GM21723 (cell line): ENCODE measurements around the gene ARHGAP26.

Source experiments
- ATAC-seq: cut with Tn5 transposase; IDR thresholded peaks from one replicate; pipeline ENCODE4 v1.9.1; 2021; ENCODE audit warnings: mild to moderate bottlenecking, moderate library complexity; ENCODE audit not compliant: unreplicated experiment

ARHGAP26 gene

DNA sequence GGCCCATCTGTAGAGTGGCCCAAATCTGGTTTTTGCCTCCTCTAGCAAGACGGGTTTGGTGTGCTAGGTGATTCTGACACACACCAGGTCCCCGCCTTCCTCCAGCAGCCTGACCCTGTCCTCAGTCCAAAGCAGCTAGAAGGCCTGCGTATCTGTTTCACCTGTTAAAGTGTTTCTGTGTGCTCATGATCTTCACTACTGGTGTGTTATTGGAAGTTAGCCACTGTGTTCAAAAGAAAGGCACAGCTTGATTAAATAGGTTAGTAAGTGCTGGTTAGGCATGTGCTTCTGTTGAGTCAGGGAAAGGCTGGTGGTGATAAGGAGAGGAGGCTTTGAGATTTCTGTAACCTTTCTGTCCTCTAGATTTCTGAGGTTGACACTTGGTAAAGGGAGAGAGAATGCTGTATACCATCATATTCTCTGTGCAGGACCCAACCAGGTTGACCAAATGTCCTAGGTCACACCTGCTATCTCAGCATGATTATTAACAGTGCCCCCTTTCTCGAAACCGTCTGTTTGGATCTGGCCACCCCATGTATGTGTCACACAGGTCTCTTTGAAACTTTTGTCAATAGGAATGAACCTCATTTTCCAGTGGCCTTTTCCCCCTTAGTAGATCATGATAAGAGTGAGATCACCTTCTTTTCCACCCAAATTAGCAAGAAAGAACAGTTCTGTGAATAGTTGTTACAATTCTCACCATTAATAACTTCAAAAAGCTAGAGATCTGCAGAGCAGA is 58.8 kb downstream of the ARHGAP26 start:
- no peak for ATAC-seq

DNA sequence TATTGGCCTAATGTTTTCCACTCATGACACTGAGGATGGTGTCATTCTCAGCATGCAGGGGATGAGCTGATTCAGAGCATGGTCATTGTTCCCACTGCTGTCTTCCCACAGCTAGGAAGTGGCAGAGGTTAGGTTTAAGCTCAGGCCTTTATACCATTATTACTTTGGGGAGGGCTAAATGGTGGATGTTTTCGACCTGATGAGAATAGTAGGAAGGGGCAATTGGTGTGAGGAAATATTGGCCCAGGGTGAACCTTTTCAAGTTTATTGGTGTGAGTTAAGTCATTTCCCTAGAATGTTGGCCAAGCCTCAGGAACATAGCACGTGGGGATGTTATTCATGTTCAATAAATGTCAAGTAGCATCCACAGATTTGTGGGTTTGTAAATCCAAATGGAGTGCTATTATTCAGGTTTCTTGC is 59.6 kb downstream of the ARHGAP26 start:
- ATAC-seq: no peak

DNA sequence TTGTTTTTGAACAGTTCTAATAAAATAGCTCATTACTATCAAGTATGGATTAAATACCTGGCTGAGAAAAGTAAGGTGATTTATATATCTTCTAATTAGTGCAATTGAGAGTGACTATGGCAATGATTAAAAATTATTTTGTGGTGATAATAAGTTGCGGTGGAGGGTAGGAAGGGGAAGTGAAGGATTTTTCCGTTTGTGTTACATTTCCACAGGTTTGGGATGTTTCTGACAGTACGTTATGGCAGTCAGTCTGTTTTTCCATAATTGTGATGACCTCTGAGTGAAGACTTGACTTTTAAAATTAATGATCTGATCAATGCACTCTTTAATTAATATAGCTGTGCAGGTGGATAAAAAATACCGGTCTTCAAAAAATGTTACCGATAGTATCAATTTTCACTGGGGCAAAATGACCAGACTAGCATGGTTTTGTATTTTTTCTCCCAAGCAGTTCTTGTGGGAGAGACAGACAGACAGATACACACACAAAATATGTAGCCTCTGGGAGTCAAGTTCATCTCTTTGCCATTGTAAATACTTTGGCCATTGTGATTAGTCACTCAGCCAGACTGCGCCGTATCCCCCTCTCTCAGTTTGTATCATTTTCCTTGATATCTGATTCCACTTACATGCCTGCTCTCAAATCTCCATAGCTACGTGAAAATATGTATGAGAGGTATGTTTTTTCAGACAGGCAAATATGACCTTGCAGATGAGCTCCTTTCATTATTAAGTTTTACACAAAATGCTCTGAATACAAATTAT is 60.2 kb downstream of the ARHGAP26 start:
- no peak for ATAC-seq

DNA sequence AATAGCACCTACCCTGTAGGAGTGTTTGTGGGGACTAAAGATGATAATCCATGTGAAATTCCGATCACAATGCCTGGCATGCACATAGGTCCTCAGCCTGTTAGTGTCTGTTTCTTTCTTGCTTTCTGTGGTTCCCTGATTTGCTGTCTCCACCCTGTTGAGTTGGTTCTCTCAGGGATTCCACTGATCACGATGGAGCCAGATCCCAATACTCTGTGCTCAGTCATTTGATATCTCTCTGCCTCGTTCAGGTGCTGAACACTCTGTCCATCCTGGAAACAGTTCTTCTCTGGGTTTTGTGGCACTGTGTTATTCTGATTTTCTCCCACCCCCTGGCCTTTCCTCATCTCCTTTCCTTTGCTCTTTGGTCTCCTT is 60.8 kb downstream of the ARHGAP26 start:
- no peak for ATAC-seq

DNA sequence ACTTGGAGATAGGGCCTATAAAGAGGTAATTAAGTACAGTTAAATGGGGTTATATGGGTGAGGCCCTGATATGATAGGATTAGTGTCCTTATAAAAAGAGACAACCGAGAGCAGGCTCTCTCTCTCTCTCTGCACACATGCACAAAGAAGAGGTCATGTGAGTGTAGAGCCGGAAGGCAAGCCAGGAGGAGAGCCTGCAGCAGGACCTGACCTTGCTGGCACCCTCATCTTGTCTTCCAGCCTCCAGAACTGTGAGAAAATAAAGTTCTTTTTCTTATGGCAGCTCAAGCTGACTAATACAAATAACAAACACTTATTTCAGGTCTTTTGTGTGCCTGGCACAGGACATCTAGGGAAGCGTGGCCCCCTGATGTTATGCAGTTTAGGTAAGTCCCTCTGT is 62.1 kb downstream of the ARHGAP26 start:
- no peak for ATAC-seq

DNA sequence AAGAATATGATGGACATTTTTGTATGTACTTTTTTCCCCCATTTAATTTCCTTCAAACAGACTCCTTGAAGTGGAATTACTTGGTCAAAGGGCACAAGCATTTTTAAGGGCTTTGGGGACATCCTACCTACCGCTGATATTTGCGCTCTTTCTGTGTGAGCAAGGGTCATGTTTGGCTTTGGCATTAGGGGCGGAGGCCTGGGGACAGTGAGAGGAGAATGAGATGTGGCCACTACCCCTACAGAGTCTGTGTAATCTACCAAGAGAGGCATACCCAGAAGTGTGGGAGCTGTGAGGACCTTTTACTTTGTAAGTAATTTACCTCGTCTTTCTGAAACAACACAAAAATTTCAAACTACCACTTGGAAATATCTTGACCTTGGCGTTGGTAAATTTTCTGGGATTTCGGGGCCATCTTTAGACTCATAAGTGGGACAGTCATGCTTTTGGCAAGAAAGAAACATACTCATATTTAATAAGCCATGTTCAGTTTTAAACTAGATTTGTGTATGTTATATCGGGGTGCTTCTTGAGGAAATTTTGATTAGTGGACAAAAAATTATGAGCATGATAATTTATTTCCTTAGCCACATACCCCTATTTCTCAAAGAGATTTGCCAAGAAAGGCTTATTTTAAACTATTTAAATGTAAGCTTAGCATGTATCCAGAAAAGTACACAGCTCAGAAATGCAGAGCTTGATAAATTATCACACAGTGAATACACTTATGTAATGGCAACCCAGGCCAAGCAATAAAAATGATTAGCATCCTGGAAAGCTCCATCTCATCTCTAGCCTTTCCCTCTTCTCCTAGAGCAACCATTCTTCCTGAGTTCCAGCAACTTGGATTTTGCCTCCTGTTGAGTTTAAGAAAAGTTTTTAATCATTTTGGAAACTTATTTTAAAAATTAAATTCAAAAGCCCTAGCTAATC is 63.6 kb downstream of the ARHGAP26 start:
- ATAC-seq: no peak

DNA sequence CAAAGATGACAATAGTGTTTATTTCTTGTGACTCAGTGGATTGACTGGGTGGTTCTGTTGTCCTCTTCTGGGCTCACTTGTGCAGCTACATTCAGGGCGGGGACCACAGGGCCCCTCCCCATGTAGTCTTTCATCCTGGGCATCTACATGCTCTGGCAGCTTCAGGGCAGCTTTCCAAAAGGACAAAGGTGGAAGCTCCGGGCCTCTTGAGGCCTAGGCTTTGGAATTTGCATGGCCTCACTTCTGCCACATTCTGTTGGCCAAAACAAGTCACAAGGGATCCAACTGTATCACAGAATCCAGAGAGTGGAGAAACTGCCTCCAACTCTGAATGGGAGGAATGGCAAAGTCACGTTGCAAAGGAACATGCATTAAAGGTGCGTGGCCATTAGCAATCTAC is 64.3 kb downstream of the ARHGAP26 start:
- no peak for ATAC-seq

DNA sequence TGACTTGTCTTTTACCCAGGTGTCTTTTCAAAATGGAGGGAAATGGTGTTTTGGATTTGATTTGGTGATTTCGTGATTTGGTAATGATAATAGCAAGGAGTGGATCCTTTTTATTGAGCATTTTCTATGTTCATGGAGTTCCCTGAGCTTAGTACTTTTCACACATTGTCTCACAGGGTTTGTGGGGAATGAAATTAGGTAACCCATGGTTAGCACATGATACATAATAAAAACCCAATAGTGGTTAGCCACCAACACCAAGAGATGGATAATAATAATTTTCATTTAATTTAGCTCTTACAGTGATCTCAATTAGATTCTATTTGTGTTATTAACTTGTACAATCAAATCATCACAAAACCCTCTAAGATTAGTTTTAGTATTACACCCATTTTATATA is 65.4 kb downstream of the ARHGAP26 start:
- ATAC-seq: no peak

DNA sequence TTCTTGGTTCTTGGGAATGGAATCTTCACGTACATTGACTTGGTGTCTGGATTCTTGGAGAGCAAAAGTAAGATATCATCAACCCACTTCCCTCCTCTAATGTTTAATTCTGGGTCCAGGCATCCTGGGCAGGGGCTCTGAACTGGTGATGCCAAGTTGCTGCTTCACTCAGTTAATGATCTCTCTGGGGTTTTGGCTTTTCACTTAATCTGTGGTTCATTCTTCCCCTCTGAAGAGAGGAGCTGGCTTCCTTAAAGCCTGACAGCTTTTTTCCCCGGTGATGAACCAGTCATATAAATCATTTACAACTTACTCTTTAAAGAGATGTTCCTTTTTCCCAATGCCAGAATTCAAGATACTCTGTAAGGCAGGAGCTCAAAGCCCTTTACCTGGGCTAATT is 65.9 kb downstream of the ARHGAP26 start:
- ATAC-seq: no peak

DNA sequence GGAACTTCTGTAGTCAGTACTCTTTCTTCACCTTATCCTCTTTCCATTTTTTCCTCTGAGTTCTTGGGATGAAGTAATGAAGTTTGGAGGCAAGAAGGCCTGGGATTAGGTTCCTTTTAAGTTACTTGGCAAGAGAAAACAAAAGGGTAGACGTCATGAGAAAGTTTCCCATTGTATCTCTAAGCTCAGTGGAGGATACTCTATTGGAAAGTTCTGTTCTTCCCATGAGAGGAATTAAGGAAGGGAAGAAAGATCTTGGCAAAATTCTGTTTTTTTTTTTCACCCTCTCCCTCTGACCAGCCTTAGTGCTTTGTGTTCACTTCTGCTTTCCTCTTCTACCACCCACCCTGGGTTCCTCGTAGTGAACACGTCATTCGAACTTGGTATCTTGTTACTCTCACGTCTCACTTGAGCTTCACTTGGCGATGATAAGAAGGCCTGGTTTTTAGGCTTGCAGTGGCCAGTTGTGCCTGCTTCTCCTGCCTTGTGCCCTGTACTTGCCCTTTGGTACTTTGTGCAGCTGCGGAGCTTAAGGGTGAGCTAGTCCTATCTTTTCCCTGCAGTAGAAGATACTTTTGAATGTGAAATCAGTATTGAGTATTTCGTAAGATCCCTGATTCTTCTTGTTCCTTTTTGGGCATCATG is 67.0 kb downstream of the ARHGAP26 start:
- no peak for ATAC-seq

DNA sequence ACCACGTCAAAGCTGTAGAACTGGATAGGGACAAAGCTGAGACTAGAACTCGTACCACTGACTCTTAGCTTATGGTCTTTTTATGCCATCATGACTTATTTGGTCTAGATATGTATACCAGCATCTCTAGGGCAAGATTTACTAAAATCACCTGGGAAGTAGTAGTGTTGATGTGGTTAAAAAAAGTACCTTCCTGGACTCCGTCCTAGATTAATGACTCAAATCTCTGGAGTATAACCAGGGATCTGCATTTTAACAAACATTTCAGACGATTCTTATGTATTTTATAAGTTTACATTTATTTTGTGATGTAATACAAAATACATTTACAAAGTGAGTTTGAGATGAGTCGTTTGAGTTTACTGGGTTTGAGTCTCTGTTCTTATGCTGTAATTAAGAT is 68.7 kb downstream of the ARHGAP26 start:
- ATAC-seq: no peak

DNA sequence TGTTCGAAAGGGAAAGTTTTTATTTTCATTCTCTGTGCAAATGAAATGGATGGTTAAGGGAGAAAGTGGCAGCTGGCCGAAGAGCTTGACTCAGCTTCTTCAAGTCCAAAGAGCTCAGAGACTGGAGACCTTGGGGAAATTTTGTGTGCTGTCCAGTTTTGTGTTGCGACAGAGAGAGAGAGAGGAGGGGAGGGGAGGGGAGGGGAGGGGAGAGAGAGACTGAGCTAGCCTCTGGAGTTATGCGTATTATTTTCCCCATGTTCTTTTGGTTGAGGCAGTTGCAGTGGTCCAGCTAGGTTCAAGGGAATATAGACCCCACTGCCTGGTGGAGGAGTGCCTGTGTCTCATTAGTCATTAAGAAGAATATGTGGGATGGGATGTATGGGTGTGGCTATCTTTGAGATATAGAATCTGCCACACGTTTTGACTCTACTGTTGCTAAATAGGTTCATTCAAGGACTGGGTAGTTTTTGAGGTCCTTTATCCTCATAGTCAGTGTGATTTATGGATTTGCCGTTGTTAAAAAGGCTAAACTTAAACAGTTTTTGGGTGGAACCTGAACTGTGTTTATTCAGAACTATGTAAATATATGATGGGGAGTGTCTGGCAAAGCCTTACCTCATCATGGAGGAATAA is 69.7 kb downstream of the ARHGAP26 start:
- ATAC-seq: no peak

DNA sequence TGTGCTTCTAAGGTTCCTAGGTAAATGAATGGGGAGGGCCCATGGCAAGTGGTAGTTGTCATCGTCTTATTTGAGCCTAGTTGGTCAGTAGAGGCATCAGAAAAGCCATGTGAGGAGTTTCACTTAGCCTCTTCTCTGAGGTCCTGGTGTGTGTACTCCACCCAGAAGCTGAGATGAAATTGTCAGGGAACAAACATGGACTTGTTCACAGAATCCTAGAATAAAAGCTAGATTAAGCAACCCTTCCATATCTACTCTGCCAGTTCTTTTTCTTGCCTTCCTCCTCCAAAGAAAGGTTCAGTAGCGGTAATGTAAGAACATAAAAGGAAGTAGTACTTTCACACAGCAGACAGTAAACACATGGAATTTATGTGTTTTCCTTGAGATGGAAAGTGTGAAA is 70.4 kb downstream of the ARHGAP26 start:
- ATAC-seq: no peak

DNA sequence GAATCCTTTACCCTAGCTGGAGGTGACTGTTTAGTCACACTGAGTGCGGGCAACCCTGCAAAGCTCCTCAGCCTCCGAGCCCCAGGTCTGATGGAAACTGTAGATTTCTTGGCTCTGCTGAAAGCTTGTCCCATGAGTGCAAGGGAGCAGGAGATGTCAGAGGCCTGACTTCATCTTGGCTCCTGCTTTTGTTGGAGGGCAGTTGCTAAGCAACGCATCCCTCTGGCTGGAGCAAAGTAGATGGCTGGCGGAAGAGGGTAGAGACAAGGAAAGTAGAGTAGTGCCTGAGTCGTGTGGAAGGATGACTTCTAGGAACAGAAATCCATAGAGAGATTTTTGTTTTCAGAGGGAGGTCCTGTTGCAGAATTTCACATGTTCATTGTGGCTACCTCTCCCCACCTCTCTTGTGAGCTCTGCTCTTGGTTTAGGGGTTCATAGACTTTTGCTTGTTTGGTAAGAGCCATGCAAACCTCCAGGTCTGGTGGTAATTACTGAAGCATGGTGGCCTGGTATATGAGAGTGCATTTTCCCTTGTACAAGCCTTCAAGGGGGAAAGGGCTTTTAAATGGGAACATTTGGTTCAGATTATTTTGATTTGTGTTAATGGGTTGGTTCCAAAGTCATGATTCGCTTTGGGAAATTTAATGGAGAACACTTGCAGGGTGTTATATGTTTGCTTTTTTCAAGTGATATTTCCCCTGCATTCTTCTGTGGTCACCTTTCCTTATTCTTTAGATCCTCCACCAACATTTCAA is 71.5 kb downstream of the ARHGAP26 start:
- ATAC-seq: no peak

DNA sequence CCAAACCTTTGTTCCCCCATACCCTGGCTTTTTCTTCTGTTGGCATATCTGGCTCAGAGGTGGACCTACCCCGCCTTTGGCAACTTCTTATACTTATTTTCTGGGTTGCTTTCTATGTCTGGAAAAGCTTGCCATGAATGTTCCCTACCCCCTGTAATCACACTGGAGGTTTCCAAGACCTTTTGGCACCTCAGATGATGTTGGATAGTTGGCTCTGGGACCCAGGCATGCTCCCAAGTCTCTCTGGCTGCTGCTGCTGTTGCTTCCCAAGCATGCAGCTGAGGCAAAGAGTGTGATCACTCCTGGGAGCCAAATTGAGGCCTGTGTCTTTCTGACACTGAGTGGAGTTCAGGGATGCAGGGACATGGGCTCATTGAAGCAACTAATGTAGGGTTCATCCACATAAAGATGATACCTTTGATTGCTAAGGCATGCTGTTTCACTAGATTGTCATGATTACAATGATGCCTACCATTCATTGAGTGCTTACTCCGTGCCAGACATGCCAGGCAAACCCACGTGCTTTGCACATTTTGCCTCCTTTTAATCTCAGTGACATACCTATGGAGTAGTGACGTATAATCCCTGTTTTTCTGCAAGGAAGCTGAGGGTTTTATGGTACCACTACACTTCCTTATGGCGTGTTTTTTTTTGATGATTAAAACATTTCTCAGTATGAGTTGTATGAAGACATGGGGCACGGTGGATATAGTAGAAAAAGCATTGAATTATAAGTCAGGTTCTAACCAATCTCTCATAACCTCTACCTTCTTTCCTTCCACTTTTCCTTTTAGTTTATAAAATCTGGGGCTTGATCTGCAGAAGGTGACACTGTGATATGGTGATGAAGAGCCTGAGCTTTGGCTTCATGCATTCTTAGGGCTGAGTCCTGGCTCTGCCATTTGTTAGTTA is 73.1 kb downstream of the ARHGAP26 start:
- ATAC-seq: no peak

DNA sequence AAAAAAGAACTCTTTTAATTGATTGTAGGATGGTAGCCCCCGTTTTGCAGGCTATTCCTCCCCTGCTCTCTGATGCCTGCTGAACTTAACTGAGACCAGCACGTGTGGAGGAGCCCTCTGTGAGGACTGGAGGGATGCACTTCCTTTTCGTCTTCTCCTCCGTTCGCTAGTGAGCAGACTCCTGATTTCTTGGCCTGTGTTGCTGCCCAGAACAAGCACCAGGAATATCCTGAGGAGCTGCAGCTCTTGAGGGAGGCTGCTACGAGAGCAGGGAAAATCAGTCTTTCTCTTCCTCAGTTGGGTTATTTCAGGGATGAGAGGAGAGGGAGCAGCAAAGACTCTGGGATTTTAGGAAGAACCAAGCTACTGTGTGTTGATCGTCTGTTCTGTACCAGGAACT is 74.7 kb downstream of the ARHGAP26 start:
- no peak for ATAC-seq

DNA sequence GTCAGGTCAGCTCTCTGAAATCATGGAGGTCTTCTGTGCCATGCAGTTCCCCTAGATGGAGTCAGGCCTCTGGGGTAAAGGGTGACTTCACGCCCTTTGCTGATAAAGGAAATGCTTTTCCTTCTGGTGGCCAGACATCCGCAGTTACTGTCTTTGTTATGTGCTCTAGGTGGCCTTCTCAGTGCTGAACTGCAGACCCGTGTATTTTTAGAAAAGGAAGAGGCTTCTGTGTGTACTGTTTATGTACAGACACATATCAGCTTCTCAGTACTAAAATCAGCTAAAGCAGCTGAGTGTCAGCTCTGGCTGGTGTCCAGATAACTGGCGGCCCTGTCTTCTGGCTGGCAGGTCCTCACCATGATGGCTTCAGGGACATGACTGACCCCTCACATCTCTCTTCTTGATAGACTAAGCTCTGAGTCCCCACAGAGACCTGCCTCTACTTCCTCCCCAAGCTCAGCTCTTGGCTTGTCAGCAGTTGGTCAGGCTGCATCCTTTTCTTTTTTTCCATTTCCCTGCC is 75.3 kb downstream of the ARHGAP26 start:
- ATAC-seq: peak; percentile 61

DNA sequence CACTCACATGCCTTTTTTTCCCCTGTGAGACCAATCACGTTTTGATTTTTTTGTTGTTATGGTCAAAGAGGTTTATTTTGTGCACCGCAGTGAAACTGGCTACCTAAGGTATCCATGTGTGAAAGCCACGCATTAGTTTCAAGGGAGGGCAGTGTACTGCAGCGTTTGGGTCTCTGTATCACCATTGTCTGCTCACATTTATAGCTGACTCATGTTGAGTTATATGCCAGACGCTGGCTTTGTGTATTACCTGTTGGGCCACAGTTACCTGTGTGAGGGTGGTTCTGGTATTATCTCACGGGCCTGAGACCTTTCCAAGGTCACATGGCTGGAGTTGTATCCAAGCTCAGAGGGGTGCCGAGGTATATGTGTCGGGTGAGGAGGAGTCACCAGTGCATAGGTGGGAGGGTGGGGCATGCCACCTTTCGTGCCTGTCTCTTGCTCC is 75.8 kb downstream of the ARHGAP26 start:
- ATAC-seq: peak; percentile 52
